GM19023 (cell line): ENCODE data around the gene ME1.
"Not testable (repeated sequence)": the region's sequence is repeated elsewhere in the genome, so short reads cannot be mapped to it uniquely, and the experiment has no call there.

Experiments
- ATAC-seq: cut with Tn5 transposase; IDR thresholded peaks from one replicate; pipeline ENCODE4 v1.9.1; 2021; ENCODE audit warnings: mild to moderate bottlenecking, moderate library complexity; ENCODE audit not compliant: unreplicated experiment

The ME1 gene

GRCh38 chr6:83432636-83433035 is 1.8 kb upstream of the ME1 start:
- no peak for ATAC-seq

DNA sequence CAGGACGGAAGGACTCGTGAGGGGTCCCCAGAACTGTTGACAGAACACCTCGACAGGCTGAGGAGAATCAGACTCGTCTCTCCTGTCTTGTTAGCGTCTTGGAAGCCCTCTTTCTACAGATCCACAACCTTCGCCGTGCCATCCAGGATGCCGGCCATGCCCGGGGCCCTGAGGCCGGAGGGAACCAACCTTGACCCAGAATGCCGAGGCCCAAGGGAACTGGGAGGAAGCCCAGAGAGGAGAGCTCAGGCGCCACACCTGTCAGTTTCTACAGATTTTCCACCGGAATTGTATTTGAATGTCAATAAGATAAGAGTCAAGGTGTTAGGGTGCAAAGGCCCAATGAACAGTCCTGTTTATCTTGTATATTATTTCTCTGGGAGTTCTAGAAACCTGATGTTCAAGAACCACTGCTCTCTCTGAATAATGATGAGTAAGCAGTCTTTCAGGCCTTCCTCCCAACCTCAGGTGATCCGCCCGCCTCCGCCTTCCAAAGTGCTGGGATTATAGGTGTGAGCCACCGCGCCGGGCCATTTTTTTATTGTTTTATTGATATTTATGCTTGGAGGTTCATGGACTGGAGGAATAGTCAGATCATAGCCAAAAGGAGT is 799 bp upstream of the ME1 start:
- ATAC-seq = no peak

DNA sequence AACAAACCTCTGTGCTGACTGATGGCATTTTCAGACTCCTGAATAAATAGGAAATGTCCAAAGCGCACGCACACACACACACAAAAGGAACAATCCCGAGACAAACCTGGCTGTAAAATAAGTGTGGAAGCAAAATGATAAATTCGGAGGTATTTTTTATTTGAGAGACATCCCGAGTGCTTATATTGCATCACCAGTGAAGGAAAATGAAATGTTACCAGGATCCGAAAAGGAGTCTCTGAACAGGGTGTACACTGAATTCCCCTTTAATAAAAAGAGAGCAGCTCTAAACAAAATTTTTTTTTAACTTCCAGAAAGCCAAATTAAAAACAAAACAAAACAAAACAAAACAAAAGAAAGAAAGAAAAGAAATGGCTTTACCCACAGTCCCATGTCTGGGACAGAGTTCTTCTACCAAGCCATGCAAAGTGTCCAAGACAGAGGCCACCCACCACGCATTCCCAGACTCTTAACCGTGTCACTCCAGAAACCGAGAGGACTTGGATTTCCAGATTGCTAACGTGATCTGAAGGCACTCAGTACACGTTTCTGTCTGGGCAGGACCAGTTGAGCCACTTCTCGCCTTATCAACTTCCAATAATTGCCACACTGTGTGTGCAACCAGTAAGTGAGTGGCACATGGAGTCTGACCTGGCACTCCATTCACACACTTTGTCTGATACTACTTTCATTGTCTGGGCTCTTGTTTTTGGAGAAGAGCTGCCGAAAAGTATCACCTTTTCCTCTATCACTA is 817 bp downstream of the ME1 start:
- ATAC-seq = no peak

DNA sequence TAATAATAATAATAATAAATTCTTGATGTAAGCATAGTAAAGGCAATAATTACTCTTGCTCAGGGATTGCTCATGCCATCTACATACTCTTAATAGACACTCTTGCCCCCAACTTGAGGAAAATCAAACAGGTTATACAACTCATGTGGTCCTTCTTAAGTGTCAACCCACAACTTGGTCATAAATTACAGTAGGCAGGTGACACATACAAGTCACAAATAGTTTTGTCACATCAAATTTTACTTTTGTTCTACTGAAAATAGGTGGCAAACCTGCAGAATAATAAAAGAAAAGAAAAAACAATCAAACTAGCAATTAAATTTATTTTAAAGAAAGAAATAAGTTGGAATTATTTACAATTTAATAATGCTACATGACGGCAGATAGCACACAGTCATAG is 1.6 kb downstream of the ME1 start:
- ATAC-seq = no peak

GRCh38 chr6:83424392-83425018 is 6.3 kb downstream of the ME1 start:
- no peak for ATAC-seq

DNA sequence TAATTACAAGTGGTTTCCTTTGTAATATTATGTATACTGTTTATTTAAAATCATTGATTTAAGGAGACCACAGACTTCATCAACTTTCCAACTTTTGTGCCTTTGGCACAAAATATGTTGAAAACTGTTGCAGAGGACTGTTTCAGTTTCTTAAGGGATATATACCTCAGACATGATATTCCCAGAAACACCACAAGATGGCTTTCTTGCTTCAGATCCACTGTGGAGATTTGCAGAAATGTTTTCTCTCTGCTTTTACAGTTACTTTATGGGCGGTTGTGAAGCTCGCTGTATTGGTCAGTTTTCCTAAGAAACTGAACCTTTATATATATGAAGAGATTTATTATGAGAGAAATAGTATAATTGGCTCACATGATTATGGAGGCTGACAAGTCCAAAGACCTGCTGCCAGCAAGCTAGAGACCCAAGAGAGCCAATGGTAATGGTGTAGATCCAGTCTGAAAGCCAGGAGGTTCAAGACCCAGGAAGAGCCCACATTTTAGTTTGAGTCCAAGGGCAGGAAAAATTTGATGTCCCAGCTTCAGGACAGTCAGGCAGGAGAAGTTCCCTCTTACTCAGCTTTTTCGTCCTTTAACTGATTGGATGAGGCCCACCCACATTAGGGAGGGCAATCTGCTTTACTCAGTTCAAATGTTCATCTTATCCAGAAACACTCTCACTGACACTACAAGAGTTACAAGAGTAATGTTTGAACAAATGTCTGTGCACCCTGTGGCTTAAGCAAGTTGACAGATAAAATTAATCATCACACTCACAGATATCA is 12.8 kb downstream of the ME1 start:
- ATAC-seq = no peak

- no peak for ATAC-seq
Observed at GRCh38 chr6:83413068-83413467, 17.8 kb downstream of the ME1 start.

- no peak for ATAC-seq
Observed at GRCh38 chr6:83411731-83412130, 19.1 kb downstream of the ME1 start.

GRCh38 chr6:83403191-83403590 is 27.7 kb downstream of the ME1 start:
- ATAC-seq = no peak

DNA sequence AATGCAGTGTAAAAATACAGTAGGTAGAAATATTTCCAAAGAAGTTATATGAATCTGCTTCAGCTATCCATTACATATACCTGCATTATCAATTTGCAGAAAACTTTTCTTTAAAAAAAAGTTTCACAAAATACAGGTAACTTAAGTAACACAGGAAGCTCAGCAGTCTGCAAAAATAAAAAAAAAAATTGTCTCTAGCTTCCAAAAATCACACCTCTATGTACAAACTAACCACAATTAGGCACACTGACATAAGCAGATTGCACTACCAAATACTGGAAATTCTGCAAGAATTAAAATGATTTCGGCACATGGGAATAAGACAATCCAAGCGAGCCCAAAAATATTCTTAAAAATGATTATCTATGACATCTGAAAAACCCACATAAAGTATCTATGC is 41.2 kb downstream of the ME1 start:
- no peak for ATAC-seq

DNA sequence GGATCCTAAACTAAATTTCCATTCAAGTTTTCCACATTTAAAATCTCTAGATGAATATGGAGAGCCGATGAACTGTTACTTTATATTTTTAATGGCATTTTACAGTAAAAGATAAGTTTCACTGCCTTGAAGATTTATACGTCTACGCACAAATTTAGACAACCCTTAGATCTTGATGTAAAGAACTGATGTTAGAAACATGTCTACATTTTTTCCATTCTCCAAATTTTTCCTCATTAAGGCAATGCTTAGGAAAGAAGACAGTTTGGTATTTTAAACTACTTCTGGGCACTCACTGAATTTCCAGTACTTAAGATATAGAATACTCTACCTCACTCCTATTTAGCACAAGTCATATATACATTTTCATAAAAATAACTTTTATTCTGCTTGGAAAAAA is 45.4 kb downstream of the ME1 start:
- no peak for ATAC-seq

DNA sequence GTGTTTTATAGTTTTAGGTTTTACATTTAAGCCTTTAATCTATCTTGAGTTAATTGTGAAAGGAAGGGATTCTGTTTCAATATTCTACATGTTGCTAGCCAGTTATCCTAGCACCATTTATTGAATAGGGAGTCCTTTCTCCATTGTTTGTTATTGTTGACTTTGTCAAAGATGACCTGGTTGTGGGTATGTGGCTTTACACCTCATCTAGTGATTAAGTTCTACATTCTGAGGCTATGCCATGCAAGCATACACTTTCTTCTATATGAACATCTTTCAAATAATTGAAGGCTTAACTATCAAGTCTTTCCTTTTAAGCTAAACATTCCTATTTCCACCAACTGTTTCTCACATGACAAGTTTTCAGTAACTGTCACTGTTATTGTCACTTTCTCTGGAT is 46.1 kb downstream of the ME1 start:
- no peak for ATAC-seq

DNA sequence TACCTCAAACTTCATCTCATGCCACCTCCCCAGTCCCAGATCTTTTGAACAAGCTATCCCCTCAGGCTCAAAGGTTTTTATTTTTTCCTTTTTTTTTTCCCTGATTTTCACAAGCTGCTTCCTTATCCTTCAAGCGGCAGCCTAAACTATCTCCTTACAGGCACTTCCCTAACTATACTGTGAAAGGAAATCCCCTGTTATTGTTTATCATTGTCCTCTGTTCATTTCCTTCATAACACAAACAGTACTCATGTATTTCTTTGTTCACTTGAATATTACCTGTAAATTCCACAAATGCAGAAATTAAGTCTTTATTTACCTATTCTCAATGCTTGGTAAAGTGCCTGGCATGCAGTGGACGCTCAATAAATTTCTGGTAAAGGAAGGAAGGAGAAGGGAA is 48.9 kb downstream of the ME1 start:
- ATAC-seq = no peak

GRCh38 chr6:83378621-83379388 is 52.0 kb downstream of the ME1 start:
- no peak for ATAC-seq

DNA sequence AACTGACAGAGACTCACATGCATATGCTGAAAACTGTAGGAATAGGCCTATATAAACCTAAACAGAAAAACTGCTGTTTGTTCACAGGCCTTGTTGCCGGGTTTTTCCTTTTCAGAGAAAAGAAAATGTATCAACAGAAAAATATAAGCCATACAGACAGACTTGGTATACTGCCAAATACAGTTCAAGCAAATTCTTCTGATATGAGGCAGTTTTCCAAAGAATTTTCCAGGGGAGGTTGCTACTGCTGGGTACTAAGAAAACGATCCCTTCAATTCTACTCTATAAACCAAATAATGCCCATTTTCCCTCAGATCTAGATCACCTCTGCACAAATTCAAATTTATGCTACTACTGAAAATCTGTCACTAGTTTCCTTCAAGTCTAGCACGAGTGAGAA is 59.4 kb downstream of the ME1 start:
- ATAC-seq = no peak

DNA sequence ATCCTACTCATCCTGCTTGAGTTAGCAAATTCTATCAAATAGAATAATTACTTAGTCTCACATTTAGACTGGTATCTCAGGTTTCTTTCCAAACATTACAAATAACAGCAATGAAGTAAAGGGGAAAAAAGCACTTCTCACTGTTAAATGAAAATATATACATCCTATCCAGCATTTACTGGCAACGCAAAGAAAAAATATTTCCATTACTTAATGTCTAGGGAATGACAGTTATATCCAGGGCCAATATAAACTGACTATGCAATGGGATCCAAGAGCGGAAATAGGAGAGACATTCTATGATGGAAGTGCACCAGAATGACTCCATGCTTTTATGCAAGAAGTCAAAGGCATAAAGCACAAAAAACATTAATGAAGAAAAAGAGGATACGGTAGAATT is 60.3 kb downstream of the ME1 start:
- no peak for ATAC-seq

DNA sequence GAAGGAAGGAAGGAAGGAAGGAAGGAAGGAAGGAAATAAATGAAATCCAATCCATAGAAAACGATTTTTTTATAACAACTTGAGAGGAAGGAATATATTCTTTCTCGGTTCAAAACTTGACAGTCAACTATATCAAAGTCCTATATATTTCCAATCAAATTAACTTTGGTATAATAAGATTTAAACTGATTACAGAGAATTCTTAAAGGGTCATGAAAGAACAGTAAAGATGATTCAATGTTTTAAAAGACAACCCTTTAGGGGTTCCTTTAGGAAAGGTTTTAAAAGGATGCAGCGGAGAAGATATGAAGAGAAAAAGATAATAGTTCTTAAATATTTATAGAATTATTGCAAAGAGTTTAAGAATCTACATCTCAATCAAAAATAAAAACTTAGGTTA is 61.2 kb downstream of the ME1 start:
- ATAC-seq = no peak

GRCh38 chr6:83368577-83368976 is 62.3 kb downstream of the ME1 start:
- ATAC-seq = no peak

DNA sequence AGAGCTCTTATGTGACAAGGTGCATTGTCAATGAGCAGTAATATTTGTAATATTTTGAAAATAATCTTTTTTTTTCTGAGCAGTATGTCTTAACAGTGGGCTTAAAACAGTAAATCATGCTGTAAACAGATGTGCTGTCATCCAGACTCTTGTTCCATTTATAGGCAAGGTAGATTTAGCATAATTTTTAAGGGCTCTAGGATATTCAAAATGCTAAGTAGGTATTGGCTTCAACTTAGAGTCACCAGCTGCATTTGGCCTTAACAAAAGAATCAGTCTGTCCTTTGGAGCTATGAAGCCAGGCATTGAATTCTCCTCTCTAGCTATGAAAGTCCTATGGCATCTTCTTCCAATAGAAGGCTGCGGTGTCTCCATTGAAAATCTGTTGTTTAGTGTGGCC is 63.7 kb downstream of the ME1 start:
- no peak for ATAC-seq

GRCh38 chr6:83365931-83366330 is 64.9 kb downstream of the ME1 start:
- ATAC-seq = no peak

DNA sequence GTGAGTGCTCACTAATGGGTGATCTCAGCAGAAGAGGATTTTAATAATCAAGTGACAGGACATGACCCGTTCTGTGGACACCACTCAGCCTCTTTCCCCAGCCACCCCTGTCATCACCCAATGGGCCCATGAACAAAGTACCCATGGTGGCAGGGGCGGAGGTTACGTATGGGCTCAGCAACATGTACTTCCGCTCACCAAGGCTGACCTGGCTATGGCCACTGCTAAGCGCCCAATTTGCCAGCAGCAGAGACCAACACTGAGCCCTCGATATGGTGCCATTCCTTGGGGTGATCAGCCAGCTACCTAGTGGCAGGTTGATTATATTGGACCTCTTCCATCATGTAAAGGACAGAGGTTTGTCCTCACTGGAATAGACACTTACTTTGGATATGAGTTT is 68.5 kb downstream of the ME1 start:
- ATAC-seq = not testable (repeated sequence)
